Measurements from ENCODE around the gene NEDD4L. TPM values are rescaled to one million over a fixed set of nuclear protein-coding genes. Genes with fewer than 3 reads are reported as not detected.
A peak's percentile ranks its signal among the peaks of the same experiment; 100 is the strongest.
"Not testable (repeated sequence)": the region's sequence is repeated elsewhere in the genome, so short reads cannot be mapped to it uniquely, and the experiment has no call there.

Gene NEDD4L
- total RNA-seq, 1 experiment from 2014 or later: 54.1 TPM

- DNase-seq (ENCODE audit: low read depth): no peak
Observed at GRCh38 chr18:58026857-58027256, 17.2 kb upstream of the NEDD4L start.

DNA sequence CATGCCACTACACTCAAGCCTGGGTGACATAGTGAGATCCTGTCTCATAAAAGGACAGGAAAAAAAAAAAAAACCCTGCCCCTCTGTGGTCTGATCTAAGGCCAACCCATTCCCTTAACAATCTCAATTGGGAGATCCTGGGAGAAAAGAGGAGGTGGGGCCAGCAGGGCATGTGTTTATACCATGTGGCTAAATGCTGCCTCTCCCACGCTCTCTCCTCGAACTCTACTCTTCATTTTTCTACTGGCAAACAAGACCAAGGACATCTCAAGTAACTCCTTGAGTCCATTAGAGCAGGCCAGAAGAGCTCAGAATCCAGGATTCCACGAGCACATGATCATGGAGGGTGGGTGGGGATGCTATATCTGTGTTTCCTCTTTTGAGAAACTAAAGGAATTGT, 16.7 kb upstream of the NEDD4L start:
- no peak for DNase-seq (ENCODE audit: low read depth)

- no peak for DNase-seq (ENCODE audit: low read depth)
Observed at GRCh38 chr18:58028109-58028784, 15.8 kb upstream of the NEDD4L start.

- DNase-seq (ENCODE audit: low read depth): no peak
Observed at GRCh38 chr18:58032233-58032632, 11.8 kb upstream of the NEDD4L start.

DNA sequence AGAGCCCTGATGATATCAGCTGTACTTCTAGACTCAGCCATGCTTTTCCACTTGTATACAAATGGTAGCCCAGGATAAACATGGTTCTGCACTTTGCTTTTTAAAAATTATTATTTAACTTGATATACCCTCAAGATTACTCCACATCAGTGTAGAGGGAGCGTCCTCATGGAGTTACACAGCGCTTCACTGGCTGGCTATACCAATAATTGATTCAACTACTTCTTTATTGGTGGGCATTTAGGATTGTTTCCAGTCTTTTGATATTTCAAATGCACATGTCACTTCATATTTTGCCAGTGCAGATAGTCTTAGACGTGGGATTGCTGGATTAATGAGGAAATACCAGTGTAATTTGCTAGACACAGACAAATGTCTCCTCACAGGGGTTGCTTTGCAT, 10.8 kb upstream of the NEDD4L start:
- no peak for DNase-seq (ENCODE audit: low read depth)

GRCh38 chr18:58034370-58034769, 9.7 kb upstream of the NEDD4L start:
- no peak for DNase-seq (ENCODE audit: low read depth)

GRCh38 chr18:58037163-58037562, 6.9 kb upstream of the NEDD4L start:
- no peak for DNase-seq (ENCODE audit: low read depth)

GRCh38 chr18:58038063-58038462, 6.0 kb upstream of the NEDD4L start:
- DNase-seq (ENCODE audit: low read depth): no peak

DNA sequence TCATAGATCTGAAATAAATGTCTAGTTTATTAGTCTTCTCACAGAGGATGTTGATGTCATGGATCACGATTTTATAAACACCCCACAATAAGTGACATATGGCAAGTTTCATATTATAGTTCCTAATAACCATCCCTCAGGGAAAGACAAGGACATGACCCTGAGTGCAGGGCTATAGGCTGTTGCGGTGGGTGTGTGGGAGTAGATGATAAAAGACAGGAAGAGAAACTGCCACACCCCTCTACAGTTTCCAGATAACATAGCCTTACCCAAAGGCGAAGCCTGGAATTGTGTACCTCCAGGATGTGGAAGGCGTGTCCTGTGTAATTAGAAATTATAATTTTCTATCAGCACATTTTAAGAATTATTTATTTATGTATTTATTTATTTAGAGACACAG, 2.4 kb upstream of the NEDD4L start:
- no peak for DNase-seq (ENCODE audit: low read depth)

GRCh38 chr18:58042826-58043490, 1.1 kb upstream of the NEDD4L start:
- no peak for DNase-seq (ENCODE audit: low read depth)

GRCh38 chr18:58044370-58045241, 580 bp downstream of the NEDD4L start:
- DNase-seq (ENCODE audit: low read depth): peak; percentile 66

DNA sequence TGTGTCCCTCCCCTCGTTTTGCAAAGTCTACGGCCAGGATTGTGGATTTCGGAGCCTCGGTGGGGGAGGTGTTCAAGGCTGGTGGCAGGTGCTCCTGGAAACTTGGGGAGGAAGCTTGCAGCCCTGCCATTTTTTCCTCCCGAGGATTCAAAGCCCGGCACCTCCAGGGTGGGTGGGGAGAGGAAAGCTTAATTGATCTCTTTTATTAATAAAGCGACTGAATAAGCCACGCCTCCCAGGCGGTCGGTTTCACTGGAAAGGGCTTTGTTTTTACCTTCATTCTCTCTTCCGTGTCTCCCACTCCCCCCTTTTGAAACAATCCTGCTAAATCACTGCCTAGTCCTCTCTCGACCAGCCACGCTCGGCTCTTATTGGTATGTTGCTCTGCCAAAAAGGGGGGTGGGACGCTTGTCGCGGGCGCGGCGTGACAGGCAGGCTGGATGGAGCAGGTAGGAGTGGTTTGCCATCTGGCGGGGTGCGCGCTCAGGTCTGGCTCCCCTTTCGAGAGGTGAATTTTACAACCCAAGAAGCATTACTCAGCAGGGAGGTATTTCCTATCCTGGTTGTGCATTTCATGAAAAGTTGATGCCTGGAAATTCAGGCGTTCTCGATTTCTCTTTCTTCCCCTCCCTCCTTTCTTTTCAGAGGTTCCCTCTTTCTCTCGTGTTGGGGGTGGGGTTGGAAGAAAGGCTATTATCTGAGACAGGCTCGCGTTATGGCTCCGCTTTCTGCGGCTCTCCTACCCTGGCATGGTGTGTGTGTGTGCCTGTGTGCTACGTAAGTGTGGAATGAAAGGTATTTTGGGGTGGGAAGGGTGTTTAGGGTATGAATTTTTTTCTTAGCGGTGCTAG, 1.4 kb downstream of the NEDD4L start:
- peak; percentile 83 for DNase-seq (ENCODE audit: low read depth)

GRCh38 chr18:58046093-58046793, 2.2 kb downstream of the NEDD4L start:
- DNase-seq (ENCODE audit: low read depth): peak; percentile 33

DNA sequence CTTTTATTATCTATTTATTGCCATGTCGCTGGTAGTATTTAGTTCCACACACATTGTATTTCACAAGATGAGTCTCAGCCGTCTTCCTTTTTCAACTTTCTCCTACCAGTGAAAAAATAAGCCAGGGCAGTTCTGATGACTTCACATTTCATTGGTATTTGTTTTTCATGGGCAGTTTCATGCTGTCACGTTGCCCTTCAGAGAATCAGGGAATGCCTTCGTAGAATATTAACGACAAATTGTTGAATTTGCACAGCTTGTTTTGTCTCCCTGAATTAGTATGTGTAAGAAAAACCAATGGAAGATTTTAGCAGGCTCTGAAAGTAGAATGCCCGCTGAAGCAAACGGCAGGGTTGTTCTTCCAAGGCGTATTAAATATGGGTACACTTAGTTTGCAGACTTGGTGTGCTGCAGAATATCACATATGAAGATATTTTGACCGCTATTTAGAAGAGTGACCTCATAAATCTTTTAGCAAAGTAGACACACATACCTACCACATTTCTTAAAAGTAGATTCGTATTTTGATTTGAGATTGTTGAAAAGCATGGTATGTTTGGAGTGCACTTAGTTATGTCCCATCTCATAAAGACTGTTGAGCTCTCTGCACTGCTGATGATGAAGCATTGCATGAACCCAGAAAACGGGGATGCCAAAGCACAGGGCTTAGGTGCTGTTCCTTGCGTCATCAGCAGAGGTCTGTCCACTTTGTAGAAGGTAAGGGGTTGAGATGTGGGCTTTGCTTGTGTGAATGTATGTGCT, 2.9 kb downstream of the NEDD4L start:
- DNase-seq (ENCODE audit: low read depth): no peak

DNA sequence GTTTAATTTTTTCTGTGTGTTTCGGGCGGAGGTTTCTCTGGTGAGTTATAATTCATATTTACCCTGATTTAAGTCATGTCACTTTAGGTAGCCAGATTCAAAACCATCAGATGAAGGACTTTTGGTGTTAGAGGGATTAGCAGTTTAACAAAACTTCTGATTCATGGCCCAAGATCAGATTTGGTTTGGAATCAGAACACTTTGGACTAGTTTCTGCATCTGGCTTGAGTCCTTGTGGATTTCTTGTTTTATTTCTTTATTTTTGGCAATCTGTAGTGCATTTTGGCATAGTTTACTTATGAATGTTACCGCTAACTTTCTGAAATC, 3.5 kb downstream of the NEDD4L start:
- no peak for DNase-seq (ENCODE audit: low read depth)

DNA sequence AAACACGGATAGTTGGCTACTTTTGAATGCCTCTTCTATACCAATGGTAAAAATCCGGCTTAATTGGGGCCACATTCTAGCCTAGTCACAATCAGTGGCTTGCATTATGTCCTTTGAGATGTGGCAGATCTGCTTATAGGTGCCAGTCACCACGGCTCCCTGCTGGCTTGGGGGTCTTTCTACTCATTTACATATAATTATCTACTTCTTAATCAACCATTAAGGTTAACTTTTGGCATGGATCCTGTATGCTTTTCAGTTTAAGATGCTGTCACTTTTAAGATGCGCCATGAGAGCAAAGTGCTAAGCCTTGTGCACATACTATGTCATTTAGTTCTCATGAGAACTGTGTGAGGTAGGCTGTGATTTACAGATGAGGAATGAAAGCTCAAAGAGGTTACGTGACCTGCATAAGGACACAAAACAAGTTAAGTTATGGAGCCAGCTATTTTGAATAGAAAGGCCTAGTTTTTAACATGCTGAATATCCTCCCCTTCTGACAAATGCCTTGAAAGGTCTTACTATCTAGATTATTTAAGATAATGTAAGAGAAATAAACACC, 4.1 kb downstream of the NEDD4L start:
- DNase-seq (ENCODE audit: low read depth): no peak

DNA sequence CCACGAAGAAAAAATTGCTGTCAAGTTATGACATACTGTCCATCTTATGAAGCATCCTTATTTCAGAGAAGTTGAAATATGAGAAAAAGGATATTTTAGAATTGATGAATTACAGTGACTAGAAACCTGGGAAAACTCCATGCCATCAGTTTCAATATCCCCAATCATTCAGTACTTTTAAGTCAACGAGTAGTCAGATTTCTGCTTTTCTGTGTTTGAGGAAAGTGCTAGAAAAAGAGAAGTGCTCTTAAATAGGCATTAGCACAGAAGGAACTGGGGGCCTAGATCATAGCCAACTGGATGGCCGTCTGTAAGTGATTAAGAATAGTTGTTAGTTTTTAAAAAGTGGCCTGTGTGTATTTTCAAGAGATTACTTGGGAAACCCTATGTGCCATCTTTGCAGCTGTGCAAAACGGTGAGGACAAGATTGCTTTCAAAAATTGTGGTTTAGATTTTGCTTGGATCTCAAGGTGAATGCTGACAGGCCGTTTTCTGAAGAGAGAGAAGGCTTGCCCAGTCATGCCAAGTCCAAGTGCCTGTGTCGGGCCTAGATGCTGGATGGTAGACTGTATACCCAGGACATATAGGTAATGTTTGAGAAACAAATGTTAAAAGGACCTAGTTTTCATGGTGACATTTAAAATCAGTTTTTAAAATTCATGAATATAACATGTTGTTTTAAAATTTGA, 5.1 kb downstream of the NEDD4L start:
- DNase-seq (ENCODE audit: low read depth): no peak

DNA sequence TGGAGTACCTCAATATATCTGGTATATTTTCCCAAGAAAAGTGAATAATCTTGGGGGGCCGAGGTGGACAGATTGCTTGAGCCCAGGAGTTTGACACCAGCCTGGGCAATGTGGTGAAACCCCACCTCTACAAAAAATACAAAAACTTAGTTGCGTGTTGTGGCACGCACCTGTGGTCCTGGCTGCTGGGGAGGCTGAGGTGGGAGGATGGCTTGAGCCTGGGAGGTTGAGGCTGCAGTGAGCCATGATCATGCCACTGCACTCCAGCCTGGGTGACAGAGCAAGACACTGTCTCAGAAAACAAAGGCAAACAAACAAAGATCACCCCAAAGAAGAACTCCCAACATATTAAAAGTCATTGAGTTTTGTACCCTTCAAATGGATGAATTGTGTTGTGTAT, 6.9 kb downstream of the NEDD4L start:
- not testable (repeated sequence) for DNase-seq (ENCODE audit: low read depth)

GRCh38 chr18:58051765-58052460, 7.9 kb downstream of the NEDD4L start:
- peak; percentile 50 for DNase-seq (ENCODE audit: low read depth)

All from M059J (cell line).